Ishikawa (cell line): ENCODE data around the gene NACC2.

Source experiments
- CEBPB ChIP-seq: IDR thresholded peaks from 2 replicates; pipeline ENCODE4 v1.6.1; 2012
- CREB1 ChIP-seq: IDR thresholded peaks from 2 replicates; pipeline ENCODE4 v1.6.1; 2012; ENCODE audit warnings: low read depth
- EGR1 ChIP-seq: IDR thresholded peaks from 2 replicates; pipeline ENCODE4 v1.6.1; 2012
- EP300 ChIP-seq: IDR thresholded peaks from 2 replicates; pipeline ENCODE4 v1.6.1; 2012; ENCODE audit warnings: borderline replicate concordance
- FOXM1 ChIP-seq: IDR thresholded peaks from 2 replicates; pipeline ENCODE4 v1.6.1; 2012; ENCODE audit warnings: low read depth, borderline replicate concordance
- NFIC ChIP-seq: IDR thresholded peaks from 2 replicates; pipeline ENCODE4 v1.6.1; 2012
- RAD21 ChIP-seq: IDR thresholded peaks from 2 replicates; pipeline ENCODE4 v1.6.1; 2012; ENCODE audit warnings: low read depth
- TAF1 ChIP-seq: IDR thresholded peaks from 2 replicates; pipeline ENCODE4 v1.6.1; 2012; ENCODE audit warnings: low read depth, mild to moderate bottlenecking
- TCF12 ChIP-seq: IDR thresholded peaks from 2 replicates; pipeline ENCODE4 v1.6.1; 2012; ENCODE audit warnings: low read depth
- TEAD4 ChIP-seq: IDR thresholded peaks from 2 replicates; pipeline ENCODE4 v1.6.1; 2012
- YY1 ChIP-seq: IDR thresholded peaks from 2 replicates; pipeline ENCODE4 v1.6.1; 2012; ENCODE audit warnings: low read depth
- ZBTB7A ChIP-seq: IDR thresholded peaks from 2 replicates; pipeline ENCODE4 v1.6.1; 2012; ENCODE audit warnings: low read depth
- TF ChIP-seq, protein P1 (sequence below): IDR thresholded peaks from 2 replicates; pipeline ENCODE4 v1.6.1; 2012
- TF ChIP-seq, protein P2 (sequence below): IDR thresholded peaks from 2 replicates; pipeline ENCODE4 v1.6.1; 2012
- TF ChIP-seq, protein P3 (sequence below): IDR thresholded peaks from 2 replicates; pipeline ENCODE4 v1.6.1; 2012; ENCODE audit warnings: low read depth, mild to moderate bottlenecking

Gene NACC2

DNA sequence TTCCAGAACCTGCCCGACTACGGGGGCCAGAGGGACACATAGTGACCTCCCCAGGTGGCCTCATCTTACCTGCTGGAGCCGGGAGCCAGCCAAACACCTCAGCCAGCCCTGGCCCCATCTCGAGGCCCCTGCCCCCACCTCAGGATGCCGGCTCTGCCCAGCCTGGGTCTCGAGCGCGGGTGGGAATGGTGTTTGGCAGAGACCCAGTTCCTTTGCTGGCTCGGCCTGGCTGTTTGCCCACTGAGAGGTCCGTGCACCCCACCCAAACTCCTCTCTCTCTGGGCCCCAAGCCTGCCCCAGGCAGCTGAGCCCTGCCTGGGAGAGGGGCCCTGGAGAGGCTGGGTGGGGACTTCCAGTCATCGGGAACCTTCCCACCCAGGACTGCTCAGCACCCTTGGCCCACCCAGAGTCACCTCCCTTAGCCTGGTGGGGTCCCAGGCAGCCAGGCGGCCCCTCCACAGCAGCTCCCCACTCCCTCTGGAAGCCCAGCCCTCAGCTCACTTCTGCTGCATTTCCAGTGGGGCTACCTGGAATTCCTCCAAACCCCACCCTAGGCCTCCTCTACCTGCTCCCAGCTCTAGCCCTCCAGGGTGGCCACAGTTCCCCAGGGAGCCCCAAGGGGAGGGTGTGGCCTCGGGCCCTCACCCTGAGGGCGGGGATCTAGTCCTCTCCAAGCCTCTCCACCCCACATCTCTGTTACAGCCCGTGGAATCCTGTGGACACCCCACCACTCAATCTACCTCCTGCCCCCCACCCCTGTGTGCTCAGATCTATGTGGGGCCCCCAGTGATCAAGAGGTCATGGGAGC lies 91.5 kb downstream of the NACC2 start:
- TF ChIP-seq, protein P1, sequence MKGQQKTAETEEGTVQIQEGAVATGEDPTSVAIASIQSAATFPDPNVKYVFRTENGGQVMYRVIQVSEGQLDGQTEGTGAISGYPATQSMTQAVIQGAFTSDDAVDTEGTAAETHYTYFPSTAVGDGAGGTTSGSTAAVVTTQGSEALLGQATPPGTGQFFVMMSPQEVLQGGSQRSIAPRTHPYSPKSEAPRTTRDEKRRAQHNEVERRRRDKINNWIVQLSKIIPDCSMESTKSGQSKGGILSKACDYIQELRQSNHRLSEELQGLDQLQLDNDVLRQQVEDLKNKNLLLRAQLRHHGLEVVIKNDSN: no peak
- TF ChIP-seq, protein P2, sequence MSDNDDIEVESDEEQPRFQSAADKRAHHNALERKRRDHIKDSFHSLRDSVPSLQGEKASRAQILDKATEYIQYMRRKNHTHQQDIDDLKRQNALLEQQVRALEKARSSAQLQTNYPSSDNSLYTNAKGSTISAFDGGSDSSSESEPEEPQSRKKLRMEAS: no peak
- TF ChIP-seq RAD21 (no peak), YY1 (no peak), EP300 (no peak), EGR1 (no peak), FOXM1 (no peak), ZBTB7A (no peak), TAF1 (no peak), TCF12 (no peak), CREB1 (no peak), TEAD4 (no peak), NFIC (no peak)
- TF ChIP-seq, protein P3, sequence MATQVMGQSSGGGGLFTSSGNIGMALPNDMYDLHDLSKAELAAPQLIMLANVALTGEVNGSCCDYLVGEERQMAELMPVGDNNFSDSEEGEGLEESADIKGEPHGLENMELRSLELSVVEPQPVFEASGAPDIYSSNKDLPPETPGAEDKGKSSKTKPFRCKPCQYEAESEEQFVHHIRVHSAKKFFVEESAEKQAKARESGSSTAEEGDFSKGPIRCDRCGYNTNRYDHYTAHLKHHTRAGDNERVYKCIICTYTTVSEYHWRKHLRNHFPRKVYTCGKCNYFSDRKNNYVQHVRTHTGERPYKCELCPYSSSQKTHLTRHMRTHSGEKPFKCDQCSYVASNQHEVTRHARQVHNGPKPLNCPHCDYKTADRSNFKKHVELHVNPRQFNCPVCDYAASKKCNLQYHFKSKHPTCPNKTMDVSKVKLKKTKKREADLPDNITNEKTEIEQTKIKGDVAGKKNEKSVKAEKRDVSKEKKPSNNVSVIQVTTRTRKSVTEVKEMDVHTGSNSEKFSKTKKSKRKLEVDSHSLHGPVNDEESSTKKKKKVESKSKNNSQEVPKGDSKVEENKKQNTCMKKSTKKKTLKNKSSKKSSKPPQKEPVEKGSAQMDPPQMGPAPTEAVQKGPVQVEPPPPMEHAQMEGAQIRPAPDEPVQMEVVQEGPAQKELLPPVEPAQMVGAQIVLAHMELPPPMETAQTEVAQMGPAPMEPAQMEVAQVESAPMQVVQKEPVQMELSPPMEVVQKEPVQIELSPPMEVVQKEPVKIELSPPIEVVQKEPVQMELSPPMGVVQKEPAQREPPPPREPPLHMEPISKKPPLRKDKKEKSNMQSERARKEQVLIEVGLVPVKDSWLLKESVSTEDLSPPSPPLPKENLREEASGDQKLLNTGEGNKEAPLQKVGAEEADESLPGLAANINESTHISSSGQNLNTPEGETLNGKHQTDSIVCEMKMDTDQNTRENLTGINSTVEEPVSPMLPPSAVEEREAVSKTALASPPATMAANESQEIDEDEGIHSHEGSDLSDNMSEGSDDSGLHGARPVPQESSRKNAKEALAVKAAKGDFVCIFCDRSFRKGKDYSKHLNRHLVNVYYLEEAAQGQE: no peak

DNA sequence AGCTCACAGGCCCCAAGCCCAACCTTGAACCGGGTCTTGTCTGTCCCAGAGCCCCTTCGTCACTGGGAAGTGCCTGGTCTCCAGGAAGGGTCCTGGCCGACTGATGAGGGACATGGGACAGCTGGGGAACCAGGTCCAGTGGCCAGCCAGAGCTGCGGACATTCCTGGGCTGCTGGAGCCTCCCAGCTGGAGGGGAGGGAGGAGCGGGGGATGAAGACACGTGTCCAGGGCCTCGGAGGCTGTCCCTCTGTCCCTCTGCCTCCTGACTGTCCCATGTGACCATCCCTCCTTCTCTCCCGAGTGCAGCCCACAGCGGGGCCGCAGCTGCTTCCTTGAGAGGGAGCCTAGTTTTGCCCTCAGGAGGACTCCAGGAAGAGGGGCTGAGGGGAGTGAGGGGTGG lies 92.2 kb downstream of the NACC2 start:
- no peak for TF ChIP-seq CEBPB
- TF ChIP-seq, protein P1: no peak

DNA sequence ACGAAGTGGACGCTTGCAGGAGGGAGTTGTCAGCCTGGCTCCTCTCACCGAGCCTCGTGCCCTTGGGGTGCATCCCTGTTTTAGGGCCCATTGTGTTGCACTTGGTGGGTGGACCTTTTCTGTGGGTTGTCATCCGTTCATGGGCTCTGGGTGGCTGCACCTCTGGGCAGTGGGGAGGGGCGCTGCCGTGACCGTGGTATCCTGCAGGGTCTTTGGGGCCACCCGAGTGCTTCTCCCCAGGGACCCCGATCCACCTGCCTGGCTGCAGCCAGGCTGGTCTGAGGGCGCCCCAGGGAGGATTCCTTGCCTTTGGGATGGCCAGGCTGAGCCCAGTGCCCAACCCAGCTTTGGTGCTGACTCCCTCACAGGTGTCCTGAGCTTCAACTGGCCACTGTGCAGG lies 92.9 kb downstream of the NACC2 start:
- TF ChIP-seq EGR1: no peak
- TF ChIP-seq TEAD4: no peak
- TF ChIP-seq, protein P3: no peak

DNA sequence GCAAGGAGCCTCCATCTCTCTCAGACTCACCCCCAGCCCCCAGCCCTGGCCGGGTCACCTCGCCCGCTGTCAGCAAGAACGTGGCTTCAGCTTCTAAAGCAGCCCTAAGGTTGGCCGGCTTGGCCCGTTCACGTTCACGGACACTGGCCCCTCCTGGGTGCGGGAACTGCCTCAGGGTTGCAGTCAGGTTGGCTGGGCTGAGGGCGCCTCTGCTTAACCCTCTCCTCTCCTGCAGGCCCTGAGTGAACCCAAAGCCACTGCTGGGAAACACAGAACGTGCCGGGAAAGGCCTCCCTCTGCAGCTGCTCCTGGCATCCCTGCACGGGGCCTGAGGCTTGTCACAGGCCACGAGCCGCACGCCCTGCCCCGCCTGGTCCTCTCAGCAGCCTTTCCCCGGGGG lies 93.9 kb downstream of the NACC2 start:
- TF ChIP-seq ZBTB7A (no peak), CREB1 (no peak), EGR1 (no peak), TCF12 (no peak), CEBPB (no peak), EP300 (no peak), NFIC (no peak), TAF1 (no peak), TEAD4 (no peak), YY1 (no peak), FOXM1 (no peak), RAD21 (no peak)
- TF ChIP-seq, protein P1: no peak
- TF ChIP-seq, protein P3: no peak
- TF ChIP-seq, protein P2: no peak
